ENCODE measurements around the gene ITGB2. TPM values are rescaled to one million over a fixed set of nuclear protein-coding genes. Genes with fewer than 3 reads are reported as not detected.

ITGB2 gene
- total RNA-seq, 4 donors from 2014 or later: 55.8 to 1,044 (median 162) TPM

GRCh38 chr21:44842721-44843445 is 77.8 kb downstream of the ITGB2 start:
- no peak for TF ChIP-seq CTCF (IDR thresholded peaks at IDR 0.05; ENCODE audit: low read depth)

- TF ChIP-seq CTCF (IDR thresholded peaks at IDR 0.05; ENCODE audit: low read depth): no peak
Measured at GRCh38 chr21:44842087-44842486, 78.6 kb downstream of the ITGB2 start.

GRCh38 chr21:44840771-44841170 is 79.9 kb downstream of the ITGB2 start:
- no peak for TF ChIP-seq CTCF (IDR thresholded peaks at IDR 0.05; ENCODE audit: low read depth)

- no peak for TF ChIP-seq CTCF (IDR thresholded peaks at IDR 0.05; ENCODE audit: low read depth)
Measured at GRCh38 chr21:44838951-44839350, 81.7 kb downstream of the ITGB2 start.

- TF ChIP-seq CTCF (IDR thresholded peaks at IDR 0.05; ENCODE audit: low read depth): no peak
Measured at GRCh38 chr21:44838039-44838895, 82.4 kb downstream of the ITGB2 start.

- no peak for TF ChIP-seq CTCF (IDR thresholded peaks at IDR 0.05; ENCODE audit: low read depth)
Measured at GRCh38 chr21:44837537-44837936, 83.2 kb downstream of the ITGB2 start.
